NCI-H146 (cell line): ENCODE results near the gene SHMT1.

ENCODE experiments used
- DNase-seq: peaks from one replicate; lab custom pipeline; 2025; lab: John Stamatoyannopoulos, UW

The SHMT1 gene

DNA sequence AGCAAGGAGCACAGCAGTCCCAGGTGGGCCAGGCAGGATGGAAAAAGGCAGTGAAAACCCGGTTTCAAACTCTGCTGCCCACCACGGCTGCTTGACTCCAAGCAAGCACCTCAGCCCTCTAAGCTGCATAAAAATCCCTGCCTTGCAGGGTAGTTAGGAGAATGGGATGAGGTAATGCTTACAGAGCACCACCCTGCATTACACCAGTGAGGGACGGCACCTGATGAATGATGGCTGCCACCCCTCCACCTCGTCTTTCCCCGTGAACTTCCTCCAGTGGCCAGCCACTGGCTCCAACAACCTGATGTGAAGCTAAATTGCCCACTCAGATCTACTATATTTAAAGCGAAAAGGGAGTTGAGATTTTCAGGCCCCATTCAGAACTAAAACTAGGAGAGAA, 81.6 kb downstream of the SHMT1 start:
- DNase-seq = no peak

DNA sequence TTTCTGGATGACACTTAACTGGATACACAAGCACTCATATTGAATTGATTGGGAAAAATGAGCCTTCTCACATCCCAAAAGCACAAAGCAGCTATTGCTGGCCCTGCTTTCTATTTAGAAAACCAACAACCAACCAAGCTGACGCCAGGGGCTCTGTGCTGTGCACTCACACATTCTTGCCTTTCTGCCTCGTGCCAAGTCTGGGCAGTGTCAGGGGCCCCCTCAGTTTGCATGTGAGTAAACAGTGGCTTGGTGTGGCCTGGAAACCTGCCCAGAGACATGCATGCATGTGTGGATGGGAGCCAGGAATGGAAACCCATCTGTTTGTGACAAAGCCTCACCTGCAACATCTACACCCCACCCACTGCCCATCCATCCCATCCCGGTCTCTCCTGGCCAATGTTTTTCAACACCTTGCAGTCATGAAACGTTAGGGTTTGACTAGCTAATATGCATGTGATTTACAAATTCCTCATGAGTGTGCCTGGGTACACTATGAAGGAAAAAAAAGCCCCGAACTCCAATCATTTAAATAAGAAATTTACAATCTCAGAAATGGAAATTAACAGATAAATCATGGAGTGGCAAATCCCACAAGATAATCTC, 82.5 kb downstream of the SHMT1 start:
- DNase-seq = no peak

GRCh38 chr17:18280249-18280648, 83.1 kb downstream of the SHMT1 start:
- no peak for DNase-seq

DNA sequence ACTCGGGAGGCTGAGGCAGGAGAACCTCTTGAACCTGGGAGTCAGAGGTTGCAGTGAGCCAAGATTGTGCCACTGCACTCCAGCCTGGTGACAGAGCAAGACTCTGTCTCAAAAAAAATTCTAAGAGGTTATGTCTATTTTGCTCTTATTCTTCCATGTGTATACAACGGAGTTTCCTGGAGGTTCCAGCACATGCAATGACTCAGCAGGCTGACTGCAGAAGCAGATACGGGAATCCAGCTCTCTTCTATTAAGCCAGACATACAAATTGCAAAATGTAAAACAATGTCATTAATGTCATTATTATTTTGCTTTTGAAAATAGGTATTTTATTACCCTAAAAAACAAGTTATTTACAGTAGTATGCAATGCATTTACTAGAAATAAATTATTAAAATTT, 84.5 kb downstream of the SHMT1 start:
- DNase-seq = no peak
